H54 (cell line): ENCODE measurements around the gene RYR2.
"Not testable (repeated sequence)": the region's sequence is repeated elsewhere in the genome, so short reads cannot be mapped to it uniquely, and the experiment has no call there.

ENCODE experiments used
- DNase-seq: peaks from one replicate; pipeline ENCODE4 v3.0.0; 2011; ENCODE audit warnings: low spot score, mixed read lengths; ENCODE audit not compliant: insufficient read length
- FAIRE-seq: peaks from 3 replicates; lab custom pipeline; 2011; peaks lifted over from hg19 to GRCh38; lab: Jason Lieb, UNC
- POLR2A ChIP-seq: IDR thresholded peaks from 2 replicates; pipeline ENCODE4 v1.6.1; 2011; ENCODE audit warnings: low read depth, mild to moderate bottlenecking, low read length

The RYR2 gene

DNA sequence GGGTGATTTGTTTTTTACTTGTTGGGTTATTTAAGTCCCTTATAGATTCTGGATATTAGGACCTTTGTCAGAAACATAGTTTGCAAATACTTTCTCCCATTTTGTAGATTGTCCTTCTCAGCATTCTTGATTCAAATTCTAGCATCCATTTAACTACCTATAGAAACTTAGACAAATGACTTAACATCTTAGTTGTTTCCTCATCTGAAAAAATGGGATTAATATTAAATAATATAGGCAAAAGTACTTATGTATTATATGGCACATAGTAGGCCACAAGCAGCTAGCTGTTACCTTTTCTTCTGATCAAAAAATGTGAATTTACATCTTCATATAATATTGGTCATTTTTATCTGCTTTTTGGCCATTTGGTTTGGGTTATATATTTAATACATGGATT lies 541.3 kb downstream of the RYR2 start:
- DNase-seq (no peak), FAIRE-seq (no peak)
- no peak for TF ChIP-seq POLR2A

DNA sequence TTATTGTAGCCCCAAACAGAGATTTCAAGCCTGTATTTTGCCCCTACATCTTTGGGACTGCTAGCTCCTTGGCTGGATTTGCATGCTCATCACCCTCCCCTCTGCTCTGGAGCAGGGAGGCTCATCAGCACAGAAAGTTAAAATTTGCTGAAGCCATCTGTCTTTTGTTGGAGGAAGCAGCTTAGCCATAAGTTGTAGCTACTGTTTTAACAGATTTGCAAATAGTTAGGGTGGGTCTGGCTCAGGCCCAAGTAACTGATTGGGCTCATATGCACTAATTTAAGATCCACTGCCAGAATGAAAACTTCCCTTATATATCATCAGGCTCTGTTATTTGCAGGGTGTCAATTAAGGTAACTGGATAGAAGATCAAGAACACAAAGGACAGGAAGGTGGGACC lies 541.8 kb downstream of the RYR2 start:
- TF ChIP-seq POLR2A, result no peak
- DNase-seq (no peak), FAIRE-seq (no peak)

DNA sequence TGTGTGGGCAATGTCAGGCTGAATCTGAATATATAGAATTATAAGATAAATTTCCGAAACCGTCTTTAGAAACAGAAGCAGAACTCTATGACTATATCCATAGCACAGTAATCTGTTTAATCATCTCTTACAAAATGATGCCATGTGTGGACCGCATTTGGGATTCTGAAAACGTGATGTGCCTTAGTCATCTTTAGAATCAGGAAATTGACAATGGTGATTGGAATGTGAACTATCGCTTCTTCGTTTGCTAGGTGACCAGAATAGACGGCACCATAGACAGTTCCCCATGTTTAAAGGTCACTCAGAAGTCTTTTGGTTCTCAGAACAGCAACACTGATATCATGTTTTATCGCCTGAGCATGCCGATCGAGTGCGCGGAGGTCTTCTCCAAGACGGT lies 548.4 kb downstream of the RYR2 start:
- no peak for TF ChIP-seq POLR2A
- DNase-seq (no peak), FAIRE-seq (no peak)

DNA sequence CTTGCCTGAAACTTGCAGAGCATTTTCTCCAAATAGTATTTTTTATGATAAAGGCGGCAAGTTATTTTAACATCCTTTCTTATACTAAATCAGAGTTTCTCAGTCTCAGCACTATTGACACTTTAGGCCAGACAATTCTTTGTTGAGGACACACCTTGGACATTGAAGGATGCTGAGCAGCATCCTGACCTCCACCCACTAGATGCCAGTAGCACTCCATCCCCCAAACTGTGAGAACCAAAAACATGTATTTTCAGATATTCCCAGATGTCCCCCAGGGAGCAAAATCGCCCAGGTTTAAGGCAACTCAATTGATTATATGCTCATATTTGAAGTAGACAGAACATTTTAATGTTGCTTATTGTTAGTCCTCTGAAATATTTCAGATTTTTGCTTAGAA lies 549.4 kb downstream of the RYR2 start:
- DNase-seq (no peak), FAIRE-seq (no peak)
- no peak for TF ChIP-seq POLR2A

DNA sequence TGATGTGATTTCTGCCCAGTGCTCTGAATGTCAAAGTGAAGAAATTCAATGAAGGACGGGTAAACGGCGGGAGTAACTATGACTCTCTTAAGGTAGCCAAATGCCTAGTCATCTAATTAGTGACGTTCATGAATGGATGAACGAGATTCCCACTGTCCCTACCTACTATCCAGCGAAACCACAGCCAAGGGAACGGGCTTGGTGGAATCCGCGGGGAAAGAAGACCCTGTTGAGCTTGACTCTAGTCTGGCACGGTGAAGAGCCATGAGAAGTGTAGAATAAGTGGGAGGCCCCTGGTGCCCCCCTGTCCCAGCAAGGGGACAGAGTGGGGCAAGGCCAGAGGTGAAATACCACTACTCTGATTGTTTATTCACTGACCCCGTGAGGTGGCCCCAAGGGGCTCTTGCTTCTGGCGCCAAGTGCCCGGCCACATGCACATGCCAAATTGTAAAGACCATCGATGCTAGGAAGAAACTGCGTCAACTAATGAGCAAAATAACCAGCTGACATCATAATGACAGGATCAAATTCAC lies 561.1 kb downstream of the RYR2 start:
- not testable (repeated sequence) for DNase-seq, FAIRE-seq

DNA sequence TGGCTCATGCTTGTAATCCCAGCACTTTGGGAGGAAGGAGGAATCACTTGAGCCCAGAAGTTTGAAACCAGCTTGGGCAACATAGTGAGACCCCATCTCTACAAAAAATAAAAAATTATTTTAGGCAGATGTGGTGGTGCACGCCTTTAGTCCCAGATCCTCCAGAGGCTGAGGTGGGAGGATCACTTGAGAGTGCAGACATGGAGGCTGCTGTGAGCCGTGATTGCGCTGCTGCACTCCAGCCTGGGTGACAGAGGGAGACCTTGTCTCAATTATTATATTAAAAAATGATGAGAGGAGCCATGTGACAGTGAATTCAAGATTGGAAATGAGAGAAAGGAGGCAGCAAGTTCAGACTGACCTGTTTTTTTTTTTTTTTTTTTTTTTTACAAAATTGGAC lies 566.4 kb downstream of the RYR2 start:
- TF ChIP-seq POLR2A, result no peak
- DNase-seq, result no peak
- no peak for FAIRE-seq

DNA sequence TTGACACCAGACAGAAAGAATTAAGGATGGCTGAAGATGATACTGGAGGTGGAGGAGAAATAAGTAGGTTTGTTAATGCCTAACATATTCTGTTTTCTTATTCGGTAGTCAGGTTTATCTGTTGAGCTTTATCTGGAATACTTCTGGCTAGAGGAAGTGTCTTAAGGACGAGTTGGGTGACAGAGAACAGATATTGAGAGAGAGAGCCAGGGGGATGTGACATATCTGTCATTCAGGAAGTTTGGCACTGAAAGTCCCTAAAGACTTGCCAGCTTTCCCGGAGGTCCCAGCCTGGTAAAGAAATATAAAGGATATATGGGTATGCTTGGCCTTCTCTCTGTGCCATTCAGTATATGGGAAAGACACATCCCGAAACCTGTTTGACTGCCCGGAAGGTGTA lies 568.2 kb downstream of the RYR2 start:
- DNase-seq (no peak), FAIRE-seq (no peak)

DNA sequence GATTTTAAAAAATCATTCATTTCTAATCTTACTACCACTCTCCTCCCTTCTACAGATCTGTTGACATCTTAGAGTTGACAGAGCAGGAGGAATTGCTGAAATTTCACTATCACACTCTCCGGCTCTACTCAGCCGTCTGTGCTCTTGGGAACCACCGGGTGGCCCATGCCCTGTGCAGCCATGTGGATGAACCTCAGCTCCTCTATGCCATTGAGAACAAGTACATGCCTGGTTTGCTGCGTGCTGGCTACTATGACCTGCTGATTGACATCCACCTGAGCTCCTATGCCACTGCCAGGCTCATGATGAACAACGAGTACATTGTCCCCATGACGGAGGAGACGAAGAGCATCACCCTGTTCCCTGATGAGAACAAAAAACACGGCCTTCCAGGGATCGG lies 572.0 kb downstream of the RYR2 start:
- DNase-seq (no peak), FAIRE-seq (no peak)
- TF ChIP-seq POLR2A, result no peak

More for the DNA sequence above, 568.2 kb downstream of the RYR2 start:
- TF ChIP-seq POLR2A, result no peak

DNA sequence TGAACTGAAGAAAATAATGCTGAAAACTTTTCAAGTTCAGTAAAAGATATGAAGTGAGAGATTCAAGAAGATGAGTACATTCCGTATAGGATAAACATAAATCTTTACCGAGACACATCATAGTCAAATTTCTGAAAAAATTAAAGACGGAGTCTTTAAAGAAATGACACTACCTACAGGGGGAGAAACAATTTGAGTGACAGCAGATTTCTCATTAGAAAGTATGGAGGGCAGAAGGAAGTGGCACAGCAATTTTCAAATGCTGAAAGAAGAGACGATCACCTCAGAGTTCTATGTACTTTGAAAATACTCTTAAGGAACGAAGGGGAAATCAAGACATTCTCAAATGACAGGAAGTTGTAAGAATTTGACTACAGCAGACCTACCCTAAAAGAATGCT lies 577.6 kb downstream of the RYR2 start:
- FAIRE-seq (no peak), DNase-seq (no peak)
- no peak for TF ChIP-seq POLR2A

DNA sequence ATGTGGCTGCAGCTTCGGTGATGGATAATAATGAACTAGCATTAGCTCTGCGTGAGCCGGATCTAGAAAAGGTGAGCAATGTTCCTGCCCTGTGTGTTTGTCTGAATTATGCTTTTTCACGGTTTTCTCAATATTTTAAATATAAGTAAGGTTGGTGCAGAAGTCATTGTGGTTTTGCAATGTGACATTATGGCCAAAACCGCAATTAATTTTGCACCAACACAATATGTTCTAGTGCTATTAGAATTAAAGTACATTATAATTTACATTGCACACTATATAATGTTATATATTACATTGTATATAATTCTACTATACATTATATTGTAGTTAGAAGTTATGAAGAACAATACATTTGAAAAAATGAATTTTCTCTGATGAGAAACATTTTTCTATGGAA lies 592.9 kb downstream of the RYR2 start:
- no peak for DNase-seq
- FAIRE-seq, result no peak
- no peak for TF ChIP-seq POLR2A

DNA sequence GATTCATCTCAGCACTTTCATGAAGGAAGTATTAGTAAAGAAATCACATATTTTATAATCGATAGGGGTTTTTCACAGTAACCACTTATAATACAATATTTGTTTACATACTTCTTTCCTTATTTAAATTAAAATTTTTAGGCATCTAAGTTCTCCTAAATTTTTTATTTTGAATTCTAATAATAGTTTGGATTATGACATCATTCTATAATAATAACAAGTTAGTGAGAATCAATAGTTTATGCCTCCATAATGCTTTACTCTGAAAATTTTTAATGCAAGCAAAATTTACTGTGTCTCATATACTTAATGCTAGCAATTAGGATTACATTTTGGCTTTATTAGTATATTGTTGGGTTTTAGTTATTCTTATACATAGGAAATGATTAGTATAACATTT lies 596.6 kb downstream of the RYR2 start:
- DNase-seq, result no peak
- no peak for TF ChIP-seq POLR2A
- FAIRE-seq, result no peak

DNA sequence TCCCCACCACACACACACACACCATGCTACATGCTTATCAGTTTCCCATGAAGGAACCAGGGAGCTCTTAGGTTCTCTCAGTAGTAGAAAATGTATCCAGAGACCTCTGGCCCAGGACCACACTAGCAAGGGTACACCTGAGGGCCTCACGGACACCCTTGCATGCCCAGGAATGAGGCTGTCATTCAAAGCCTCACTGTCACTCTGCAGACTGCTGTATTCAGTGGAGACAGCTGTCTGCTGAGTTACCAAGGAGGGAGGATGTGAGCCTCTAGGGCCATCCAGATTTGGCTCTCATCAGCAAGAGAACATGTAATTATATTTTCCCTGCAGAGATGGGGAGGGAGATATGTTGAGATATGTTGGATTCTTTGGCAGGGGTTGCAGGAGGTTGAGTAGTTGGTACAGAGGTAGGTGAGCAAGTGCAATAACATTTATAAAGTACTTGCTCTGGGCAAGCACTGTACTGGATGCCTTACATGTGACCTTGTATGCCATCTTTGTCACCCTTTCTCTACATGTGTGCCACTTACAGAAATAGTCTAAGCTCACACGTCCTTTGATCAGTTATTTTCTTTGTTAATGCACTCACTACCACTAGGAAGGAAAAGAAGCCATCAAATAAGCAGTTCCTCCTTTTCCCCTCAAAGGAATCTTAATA lies 598.2 kb downstream of the RYR2 start:
- no peak for TF ChIP-seq POLR2A
- DNase-seq (no peak), FAIRE-seq (no peak)

DNA sequence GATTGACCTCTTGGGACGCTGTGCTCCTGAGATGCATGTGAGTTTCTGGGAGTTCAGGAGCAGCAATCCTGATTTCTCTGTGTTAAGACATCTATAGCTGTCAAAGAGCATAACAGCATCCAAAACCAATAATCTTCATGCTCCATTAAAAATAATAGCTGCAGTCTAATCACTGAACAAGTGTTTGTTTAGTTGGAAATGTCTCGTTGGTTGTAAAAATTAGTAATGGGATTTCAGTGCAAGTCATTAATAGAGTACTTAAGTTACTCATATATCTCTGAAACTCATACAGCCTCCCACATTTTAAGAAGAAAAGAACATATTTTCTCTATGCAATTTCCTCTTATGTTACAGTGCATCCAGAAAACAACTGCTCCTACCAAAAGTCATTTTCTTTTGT lies 599.0 kb downstream of the RYR2 start:
- DNase-seq (no peak), FAIRE-seq (no peak)
- TF ChIP-seq POLR2A, result no peak

DNA sequence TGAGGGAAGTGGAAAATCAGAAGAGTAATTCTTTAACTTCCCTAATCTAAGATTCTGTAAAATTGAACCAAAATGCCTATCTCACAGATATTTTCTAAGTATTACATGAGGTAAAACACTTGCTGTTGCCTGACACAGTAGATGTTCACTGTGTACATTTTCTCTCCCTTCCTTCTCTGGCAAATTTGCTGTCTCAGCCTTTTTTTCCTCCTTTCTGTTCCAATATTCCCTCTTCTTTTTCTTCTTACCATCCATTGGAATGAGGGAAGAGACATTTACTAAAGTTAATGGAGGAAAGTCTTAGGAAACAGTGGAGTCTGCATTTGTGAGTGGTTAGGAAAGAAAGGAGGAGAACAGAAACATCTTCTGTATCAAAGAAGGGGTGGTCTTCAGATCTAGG lies 608.8 kb downstream of the RYR2 start:
- TF ChIP-seq POLR2A, result no peak
- no peak for FAIRE-seq

DNA sequence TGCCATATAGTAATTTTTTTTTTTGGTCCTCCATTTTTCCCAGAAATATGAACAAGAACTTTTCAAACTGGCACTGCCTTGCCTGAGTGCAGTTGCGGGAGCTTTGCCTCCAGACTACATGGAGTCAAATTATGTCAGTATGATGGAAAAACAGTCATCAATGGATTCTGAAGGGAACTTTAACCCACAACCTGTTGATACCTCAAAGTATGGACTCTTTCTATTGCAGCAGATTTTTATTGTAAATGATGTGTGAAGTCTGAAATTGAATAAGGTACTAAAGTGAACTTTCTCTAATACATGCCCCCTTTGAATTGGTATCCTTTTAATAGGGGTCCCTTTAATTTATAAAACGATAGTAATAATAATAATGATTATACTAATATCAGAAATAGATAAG lies 613.8 kb downstream of the RYR2 start:
- TF ChIP-seq POLR2A, result no peak
- no peak for FAIRE-seq
- DNase-seq, result no peak

More for the DNA sequence above, 608.8 kb downstream of the RYR2 start:
- no peak for DNase-seq
